Measurements from ENCODE around the gene HES2. TPM values are rescaled to one million over a fixed set of nuclear protein-coding genes. Genes with fewer than 3 reads are reported as not detected.
"Not testable (repeated sequence)": the region's sequence is repeated elsewhere in the genome, so short reads cannot be mapped to it uniquely, and the experiment has no call there.

The HES2 gene
- total RNA-seq, 1 donor from 2014 or later = not detected

- no peak overlapping the region for H3K27ac ChIP-seq
- DNase-seq (ENCODE audit: low spot score in 2 of 2) = no peak
- H3K36me3 ChIP-seq = peaks cover 0 to 9% of the 10 kb centered on the region in 2 donors
- H3K4me3 ChIP-seq = no peak overlapping the region
- TF ChIP-seq CTCF (IDR thresholded peaks at IDR 0.05) = no peak
- H3K27me3 ChIP-seq = no peaks in the 10 kb centered on the region
- intact Hi-C loops (cut with DNase I) = no loop called here
- H3K9me3 ChIP-seq = no peaks in the 10 kb centered on the region
- H3K4me1 ChIP-seq = no peaks in the 10 kb centered on the region
These were observed 37.2 kb upstream of the HES2 start for GRCh38 chr1:6456800-6457466.

GRCh38 chr1:6455752-6456520, 36.2 kb upstream of the HES2 start:
- H3K27ac ChIP-seq; H3K36me3 ChIP-seq; H3K4me3 ChIP-seq; H3K4me1 ChIP-seq; DNase-seq (ENCODE audit: low spot score in 2 of 2); intact Hi-C loops (cut with DNase I); H3K27me3 ChIP-seq; H3K9me3 ChIP-seq: not testable (repeated sequence)

GRCh38 chr1:6454856-6455751, 35.4 kb upstream of the HES2 start:
- Histone ChIP-seq H3K27me3 (peaks cover 13% of the 10 kb centered on the region), H3K4me3 (peak overlapping the region in 1 of 2 donors; percentile 17), H3K27ac (no peak overlapping the region), H3K4me1 (no peaks in the 10 kb centered on the region), H3K36me3 (no peaks in the 10 kb centered on the region), H3K9me3 (no peaks in the 10 kb centered on the region)
- no peak for TF ChIP-seq CTCF (IDR thresholded peaks at IDR 0.05)
- intact Hi-C loops (cut with DNase I) = no loop called here
- DNase-seq (ENCODE audit: low spot score in 2 of 2) = no peak

- DNase-seq (ENCODE audit: low spot score in 2 of 2); H3K4me3 ChIP-seq; intact Hi-C loops (cut with DNase I); H3K4me1 ChIP-seq; H3K27ac ChIP-seq; H3K9me3 ChIP-seq; H3K36me3 ChIP-seq: not testable (repeated sequence)
- peaks cover 14% of the 10 kb centered on the region for H3K27me3 ChIP-seq
These were observed 34.5 kb upstream of the HES2 start for GRCh38 chr1:6453895-6454855.

- Histone ChIP-seq H3K27ac (no peak overlapping the region), H3K4me3 (no peak overlapping the region), H3K27me3 (peaks cover 25% of the 10 kb centered on the region), H3K9me3 (no peaks in the 10 kb centered on the region), H3K4me1 (peaks cover 0 to 3% of the 10 kb centered on the region in 2 donors), H3K36me3 (no peaks in the 10 kb centered on the region)
- no peak for TF ChIP-seq CTCF (IDR thresholded peaks at IDR 0.05)
- intact Hi-C loops (cut with DNase I) = no loop called here
- DNase-seq (ENCODE audit: low spot score in 2 of 2) = no peak
These were observed 31.2 kb upstream of the HES2 start for GRCh38 chr1:6450943-6451373.

- H3K4me3 ChIP-seq; H3K4me1 ChIP-seq; intact Hi-C loops (cut with DNase I); H3K9me3 ChIP-seq; H3K27ac ChIP-seq; H3K36me3 ChIP-seq; DNase-seq (ENCODE audit: low spot score in 2 of 2): not testable (repeated sequence)
- peaks cover 25% of the 10 kb centered on the region for H3K27me3 ChIP-seq
These were observed 30.8 kb upstream of the HES2 start for GRCh38 chr1:6450486-6450885.

All from ascending aorta (tissue), 2 donors.